ENCODE results near the gene SCAMP2.

GRCh38 chr15:74794248-74794969 lies 78.8 kb downstream of the SCAMP2 start:
- no peak for TF ChIP-seq POLR2A (IDR thresholded peaks at IDR 0.05)
- no peak for TF ChIP-seq CTCF (IDR thresholded peaks at IDR 0.05)
- TF ChIP-seq POLR2AphosphoS5 (IDR thresholded peaks at IDR 0.05; ENCODE audit: insufficient read depth in 1 of 2, low read depth in 1 of 2): no peak
